GM19035 (cell line): Measurements from ENCODE around the gene ARHGDIG.

ENCODE experiments used
- ATAC-seq: cut with Tn5 transposase; IDR thresholded peaks from one replicate; pipeline ENCODE4 v1.9.1; 2021; ENCODE audit not compliant: unreplicated experiment

The ARHGDIG gene

DNA sequence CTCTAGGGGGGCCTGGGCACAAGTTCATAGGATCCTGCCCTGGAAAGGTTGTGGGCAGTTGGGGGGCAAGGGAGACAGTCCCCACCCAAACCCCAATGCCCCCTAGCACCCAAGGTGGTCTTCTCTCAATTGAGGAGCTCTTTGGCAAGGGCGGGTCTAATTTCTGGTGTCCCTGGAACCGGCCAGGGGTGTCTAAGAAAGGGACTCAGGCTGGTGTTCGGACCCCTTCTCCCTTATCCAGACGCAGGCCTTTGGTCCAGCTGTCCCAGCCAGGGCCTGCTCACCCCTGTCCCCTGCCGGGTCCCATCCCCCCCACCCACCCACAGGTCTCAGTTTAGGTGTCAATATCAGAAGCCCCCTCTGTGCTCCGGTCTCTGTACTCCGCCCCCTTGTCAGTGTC lies 860 bp upstream of the ARHGDIG start:
- ATAC-seq, result no peak

DNA sequence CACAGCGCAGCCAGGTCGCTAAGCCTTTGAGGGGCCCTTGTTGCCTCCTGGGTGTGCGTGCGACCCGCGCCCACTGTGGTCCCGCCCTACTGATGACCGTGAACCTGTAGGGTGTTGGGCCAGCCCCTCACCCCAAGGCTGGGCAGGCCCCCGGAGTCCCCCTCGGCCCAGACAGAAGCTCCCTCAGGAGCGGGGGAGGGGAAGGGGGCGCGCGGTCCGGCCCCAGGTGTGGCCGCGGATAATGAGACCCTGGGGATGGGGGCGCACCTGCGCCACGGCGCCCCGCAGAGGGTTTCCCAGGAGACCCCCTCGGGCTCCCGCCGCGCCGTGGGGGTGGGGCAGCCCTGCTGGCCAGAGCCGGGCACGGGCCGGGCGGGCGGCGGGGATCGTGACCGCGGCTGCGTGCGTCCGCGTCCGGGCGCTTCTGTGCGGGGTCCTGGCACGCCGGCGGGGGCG lies 358 bp upstream of the ARHGDIG start:
- ATAC-seq, result no peak

DNA sequence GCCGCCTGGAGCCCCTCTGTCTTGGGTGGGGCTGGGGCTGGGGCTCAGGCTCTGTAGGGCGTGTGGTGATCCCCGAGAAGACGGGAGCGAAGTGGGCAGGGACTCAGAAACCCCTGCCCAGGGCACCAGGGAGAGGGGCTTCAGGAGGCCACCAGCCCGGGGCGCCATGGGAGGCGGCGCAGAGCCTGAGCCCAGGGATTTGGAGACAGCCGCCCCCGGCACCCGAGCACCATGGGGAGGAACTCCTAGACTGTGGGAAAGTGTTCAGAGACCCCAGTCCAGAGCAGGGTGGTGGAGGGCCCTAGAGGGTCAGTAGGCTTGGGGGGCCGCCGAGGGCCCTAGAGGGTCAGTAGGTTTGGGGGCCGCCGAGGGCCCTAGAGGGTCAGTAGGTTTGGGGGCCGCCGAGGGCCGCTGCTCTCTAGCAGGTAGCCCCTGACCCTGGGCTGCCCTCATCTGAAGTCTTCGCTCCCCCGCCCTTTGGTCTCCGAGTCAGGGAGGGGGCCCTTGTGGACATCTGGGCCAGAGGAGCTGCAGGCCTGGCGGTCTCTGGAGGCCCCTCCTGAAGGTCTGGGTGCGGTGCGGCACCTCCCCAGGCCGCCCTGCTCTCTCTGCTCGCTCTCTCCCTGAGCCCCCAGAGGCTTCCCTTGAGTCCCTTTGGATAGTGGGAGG lies 734 bp downstream of the ARHGDIG start:
- ATAC-seq, result no peak

DNA sequence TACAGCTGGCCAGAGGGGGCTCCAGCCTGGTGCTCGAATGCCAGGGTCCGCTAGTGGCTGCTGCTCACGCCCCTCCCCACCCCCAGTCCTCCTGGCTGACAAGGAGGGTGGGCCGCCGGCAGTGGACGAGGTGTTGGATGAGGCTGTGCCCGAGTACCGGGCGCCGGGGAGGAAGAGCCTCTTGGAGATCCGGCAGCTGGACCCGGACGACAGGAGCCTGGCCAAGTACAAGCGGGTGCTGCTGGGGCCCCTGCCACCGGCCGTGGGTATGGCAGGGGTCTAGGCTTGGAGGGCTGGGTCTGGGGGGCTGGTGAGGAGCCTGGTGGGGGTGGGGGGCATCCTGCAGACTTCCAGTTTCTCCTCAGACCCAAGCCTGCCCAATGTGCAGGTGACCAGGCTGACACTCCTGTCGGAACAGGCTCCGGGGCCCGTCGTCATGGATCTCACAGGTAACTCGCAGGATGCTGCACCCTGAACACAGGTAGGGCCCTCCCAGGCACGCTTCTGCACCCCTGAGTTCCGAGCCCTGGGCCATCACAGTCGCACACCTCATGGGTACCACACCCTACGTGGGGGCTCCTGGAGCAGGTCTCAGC lies 1.4 kb downstream of the ARHGDIG start:
- ATAC-seq, result no peak

DNA sequence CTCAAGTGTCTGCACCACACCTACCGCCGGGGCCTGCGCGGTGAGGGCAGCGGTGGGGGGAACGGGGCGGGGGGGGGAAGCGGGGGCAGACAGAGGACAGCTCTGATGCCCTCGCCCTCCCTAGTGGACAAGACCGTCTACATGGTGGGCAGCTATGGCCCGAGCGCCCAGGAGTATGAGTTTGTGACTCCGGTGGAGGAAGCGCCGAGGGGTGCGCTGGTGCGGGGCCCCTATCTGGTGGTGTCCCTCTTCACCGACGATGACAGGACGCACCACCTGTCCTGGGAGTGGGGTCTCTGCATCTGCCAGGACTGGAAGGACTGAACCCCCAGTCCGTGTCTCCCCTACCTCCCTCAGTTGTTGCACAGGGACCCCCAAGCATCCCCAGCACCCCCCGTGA lies 2.1 kb downstream of the ARHGDIG start:
- no peak for ATAC-seq

DNA sequence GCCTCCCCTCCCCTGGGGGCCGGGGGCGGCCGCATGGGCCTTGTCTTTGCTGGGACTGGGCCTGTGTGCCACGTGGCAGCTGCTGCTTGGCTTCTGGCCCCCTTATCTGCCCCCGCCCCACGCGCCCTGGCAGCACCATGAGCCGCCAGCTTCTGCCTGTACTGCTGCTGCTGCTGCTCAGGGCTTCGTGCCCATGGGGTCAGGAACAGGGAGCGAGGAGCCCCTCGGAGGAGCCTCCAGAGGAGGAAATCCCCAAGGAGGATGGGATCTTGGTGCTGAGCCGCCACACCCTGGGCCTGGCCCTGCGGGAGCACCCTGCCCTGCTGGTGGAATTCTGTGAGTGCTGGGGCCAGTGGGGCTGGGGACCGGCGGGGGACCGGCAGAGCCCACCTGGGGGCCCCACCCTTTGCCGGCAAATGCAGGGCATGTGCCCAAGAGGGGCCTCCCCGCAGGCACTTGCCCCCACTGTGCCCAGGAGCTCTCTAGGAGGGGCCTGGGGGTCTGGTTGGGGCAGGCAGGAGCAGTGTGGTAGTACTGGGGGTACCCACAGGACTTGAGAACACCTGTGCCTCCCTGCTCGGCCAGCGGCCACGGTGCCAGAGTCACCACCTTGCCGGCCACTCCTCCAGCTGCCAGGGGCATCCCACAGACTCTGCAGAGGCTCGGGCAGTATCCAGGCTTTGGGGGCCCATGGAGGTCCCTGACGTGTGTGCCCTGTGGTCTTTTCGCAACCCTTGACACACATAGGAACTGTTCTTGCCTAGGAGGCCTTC lies 2.8 kb downstream of the ARHGDIG start, which contains the start of gene PDIA2:
Gene PDIA2, plus strand, starts transcription at position 132 of the 773 bp plus-strand sequence. Its CDS starts 6 bp downstream, at position 138.
- ATAC-seq, result no peak

DNA sequence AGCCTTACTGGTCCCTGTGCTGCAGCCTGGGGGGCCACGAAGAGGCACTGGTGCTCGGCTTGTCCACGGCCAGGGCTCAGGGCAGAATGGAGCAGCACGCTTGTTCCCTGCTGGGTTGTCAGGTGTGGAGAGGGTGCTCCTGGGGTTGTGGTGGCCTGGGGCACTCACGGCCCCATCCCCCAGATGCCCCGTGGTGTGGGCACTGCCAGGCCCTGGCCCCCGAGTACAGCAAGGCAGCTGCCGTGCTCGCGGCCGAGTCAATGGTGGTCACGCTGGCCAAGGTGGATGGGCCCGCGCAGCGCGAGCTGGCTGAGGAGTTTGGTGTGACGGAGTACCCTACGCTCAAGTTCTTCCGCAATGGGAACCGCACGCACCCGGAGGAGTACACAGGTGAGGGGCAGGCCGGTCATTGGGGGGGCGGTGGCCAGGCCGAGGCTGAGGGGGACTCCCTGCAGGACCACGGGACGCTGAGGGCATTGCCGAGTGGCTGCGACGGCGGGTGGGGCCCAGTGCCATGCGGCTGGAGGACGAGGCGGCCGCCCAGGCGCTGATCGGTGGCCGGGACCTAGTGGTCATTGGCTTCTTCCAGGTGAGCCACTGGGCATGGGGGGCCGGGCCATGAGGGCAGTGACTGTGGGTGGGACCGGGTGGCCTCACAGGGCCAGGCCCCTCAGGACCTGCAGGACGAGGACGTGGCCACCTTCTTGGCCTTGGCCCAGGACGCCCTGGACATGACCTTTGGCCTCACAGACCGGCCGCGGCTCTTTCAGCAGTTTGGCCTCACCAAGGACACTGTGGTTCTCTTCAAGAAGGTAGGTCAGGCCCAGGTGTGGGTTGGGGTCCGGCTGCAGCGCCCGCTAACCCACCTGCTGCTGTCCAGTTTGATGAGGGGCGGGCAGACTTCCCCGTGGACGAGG lies 4.1 kb downstream of the ARHGDIG start:
- ATAC-seq, result no peak

DNA sequence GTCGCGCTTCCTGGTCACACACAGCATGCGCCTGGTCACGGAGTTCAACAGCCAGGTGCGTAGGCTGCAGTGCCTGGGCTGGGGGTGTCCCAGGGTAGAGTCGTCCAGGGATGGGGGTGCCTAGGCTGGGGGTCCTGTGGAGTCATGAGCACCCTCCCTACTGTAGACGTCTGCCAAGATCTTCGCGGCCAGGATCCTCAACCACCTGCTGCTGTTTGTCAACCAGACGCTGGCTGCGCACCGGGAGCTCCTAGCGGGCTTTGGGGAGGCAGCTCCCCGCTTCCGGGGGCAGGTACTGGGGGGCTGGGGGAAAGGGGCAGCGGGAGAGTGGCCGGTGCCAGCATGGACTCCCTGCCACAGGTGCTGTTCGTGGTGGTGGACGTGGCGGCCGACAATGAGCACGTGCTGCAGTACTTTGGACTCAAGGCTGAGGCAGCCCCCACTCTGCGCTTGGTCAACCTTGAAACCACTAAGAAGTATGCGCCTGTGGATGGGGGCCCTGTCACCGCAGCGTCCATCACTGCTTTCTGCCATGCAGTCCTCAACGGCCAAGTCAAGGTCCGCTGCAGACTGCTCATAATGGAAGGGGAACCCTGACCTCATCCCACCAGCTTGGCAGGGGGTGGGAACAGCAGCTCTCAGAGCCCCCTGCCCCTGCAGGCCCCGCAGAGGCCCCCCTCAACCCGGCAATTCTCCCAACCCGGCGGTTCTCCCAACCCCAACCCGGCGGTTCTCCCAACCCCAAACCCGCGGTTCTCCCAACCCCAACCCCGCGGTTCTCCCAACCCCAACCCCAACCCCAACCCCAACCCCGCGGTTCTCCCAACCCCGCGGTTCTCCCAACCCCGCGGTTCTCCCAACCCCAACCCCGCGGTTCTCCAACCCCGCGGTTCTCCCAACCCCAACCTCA lies 5.0 kb downstream of the ARHGDIG start:
- ATAC-seq, result no peak

DNA sequence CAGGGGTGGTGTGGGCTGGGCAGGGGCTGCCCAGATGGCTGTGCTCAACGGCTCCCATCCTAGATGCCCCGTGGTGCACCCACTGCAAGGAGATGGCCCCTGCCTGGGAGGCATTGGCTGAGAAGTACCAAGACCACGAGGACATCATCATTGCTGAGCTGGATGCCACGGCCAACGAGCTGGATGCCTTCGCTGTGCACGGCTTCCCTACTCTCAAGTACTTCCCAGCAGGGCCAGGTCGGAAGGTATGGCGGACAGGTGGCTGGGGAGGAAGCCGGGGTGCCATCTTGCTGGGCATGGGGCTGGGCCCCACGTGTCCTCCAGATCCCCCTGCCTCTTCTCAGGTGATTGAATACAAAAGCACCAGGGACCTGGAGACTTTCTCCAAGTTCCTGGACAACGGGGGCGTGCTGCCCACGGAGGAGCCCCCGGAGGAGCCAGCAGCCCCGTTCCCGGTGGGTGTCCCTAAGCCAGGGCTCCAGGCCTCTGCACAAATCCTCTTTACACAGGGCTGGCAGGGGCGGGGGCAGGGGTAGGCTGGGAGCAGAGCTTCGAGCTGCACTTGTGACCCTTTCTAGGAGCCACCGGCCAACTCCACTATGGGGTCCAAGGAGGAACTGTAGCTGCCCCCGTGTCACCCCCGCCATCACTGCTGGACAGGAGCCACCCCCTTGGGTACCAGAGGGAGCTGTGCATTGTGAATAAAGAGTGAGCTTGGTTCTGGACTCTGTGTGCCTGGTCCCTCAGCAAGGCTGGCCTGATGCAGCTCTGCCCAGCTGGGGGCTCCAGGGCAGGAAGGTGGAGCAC lies 6.3 kb downstream of the ARHGDIG start:
- ATAC-seq, result no peak

DNA sequence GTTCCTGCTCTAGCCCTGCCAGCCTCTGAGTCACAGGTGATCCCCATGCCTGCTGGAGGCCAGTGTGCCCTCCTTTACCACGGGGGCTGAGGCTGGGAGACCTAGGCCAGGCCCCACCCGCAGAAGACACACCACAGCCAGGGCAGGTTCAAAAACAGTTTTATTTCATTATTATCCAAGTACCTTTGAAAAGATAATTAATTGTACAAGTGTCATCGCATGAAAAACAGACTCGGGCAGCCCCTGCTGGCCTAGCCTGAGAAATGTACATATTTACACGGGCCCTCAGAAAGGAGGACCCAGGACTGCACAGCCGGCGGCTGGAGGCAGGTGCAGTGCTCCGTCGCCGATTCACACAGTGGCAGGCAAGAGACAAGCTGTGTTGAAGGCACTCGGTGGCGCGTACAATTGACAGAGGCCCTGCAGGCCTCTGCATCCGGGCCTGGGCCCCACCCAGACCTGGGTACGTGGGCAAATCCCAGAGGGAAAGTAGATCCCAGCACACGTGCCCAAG lies 7.0 kb downstream of the ARHGDIG start:
- no peak for ATAC-seq

DNA sequence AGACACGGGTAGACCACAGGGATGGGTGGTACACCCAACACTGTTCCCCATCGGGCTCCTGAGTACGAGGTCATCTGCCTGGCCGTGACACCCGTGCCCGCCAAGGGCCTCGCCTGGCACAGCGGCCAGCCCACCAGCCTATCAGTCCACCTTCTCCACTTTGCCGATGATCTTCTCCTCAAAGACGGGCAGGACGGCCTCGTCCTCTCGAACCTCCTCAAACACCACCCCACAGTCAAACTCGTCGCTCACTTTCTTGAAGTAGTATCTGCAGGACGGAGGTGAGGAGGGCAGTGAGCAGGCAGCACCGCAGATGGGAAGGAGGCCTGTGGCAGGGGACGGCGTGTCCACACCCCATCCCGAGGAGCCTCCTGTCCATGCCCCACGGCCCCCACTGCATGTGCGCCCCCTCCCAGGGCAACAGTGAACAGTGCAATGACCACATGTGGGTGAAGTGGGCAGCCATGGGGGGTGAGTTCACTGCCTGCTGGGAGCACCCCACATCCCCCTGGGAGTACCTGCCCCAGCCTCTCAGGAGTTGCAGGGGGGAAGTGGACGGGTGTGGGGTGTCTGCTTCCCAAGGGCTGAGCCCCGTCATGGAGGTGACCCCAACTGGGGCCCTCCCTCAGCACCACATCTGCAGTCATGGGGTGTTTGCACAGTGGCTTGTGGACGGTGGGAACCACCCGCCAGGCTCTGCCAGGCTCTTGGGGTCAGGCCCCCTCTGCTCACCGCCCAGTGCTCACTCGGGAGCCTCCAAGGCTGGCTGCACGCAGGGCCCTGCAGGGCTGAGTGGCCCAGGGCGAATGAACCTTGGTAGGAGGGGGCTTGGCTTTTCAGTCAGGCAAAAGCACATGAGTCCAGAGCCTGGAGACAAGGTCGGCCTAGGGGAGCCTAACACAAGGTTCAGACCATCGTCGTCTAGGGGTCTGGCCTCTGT lies 7.9 kb downstream of the ARHGDIG start:
- ATAC-seq, result no peak

DNA sequence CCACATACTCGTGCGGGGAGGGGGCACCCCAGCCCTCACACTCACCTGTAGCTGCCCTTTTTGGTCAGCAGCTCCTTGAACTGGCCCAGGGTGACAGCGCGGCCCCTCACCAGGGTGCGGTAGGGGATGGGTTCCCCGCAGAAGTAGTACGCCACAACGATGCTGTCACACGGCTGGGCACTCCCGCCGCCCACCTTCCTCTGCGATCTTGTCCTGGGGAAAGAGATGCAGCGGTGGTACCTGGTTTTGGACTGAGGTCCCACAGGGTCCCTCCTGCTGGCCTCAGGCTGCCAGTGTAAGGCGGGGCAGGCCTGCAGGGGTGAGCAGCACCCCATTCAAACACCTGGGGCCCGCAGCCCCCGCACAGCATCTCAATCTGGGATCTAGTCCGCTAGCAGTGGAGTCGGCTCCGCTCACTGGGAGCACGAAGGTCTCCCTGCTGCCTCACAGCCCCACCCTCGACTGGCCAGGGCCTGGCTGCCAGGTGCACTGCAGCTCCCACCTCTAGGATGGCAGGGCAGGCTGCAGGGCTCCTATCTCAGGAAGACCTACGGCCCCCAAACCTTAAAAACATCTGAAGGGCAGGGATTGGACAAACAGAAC lies 9.1 kb downstream of the ARHGDIG start:
- no peak for ATAC-seq

DNA sequence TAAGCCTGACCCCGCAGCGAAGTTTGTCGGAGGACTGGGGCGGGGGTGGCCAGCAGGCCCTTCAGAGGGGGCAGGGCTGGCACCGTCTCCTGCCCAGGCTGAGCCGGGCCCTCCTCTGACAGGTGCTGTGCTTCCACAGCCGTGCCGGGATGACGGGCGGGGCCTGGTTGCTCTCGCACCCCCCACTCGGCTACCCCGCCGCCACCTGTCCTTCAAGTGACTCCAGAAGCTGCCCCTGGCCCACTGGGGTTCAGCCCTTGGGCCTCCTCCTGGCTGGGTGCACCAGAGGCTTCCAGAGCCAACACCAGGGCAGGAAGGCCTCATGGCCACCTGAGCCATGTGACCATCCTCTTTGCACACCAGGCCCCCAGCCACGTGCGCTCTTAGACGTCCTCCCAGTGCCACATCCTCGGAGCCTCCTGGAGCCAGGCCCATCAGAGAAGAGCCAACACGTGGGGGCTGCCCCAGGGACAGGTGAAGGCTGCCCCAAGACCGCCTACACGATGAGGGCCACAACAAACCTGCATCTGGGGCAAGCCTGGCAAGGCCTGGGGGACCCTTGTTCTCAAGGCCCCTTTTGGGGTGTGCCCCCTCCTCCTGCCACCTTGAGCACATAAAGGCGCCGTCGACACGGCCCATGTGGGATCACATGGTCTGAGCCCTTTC lies 9.8 kb downstream of the ARHGDIG start:
- ATAC-seq, result no peak

DNA sequence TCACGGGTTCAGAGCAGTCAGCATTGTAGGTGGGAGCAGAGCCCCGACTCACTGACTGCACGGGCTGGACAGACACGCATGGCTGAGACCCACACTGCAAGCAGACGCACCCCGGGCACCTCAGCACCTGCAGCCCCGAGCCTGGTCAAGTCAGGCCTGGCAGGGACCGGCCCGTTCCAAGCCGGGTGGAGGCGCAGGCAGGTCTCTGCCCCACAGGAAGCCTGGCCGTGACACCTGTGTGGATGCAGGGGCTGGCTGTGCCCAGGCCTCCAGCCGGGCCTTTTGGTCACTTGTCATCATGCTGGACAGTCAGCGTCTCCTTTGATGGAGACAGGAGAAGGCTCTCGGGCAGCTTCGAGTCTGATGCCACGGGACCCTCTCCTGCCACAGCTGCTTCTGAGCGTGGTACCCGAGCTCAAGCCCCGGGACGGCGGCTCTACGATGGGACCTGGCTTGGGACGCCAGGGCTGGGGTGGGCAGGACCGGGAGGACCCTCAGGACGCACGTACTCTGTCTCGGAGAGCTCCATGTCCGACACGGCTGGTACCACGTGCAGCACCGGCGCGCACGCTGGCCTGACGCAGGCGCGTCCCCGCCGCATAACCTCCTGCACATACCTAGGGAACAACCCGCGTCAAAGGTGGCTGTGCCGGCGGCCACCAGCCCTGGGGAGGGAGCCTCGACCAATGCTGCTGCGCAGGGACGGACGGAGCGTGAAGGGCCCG lies 10.5 kb downstream of the ARHGDIG start:
- no peak for ATAC-seq

DNA sequence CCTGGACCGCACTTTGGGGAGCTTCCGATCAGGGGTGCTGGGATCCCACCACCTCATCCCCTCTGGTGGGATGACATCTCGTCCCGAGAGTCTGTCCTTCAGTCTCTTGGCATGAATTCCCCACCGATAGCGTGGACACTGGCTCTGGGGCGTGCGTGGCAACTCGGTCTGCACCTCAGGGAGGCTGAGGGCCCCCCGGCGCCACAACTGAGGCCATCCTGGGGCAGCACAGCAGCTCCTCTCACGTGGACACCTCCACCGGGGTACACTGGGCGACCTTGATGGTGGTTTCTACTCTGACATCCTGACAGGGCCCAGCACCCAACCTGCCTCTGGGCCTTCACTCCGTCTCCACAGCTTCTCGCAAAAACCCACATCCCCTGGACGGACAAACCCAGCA lies 11.1 kb downstream of the ARHGDIG start:
- no peak for ATAC-seq

DNA sequence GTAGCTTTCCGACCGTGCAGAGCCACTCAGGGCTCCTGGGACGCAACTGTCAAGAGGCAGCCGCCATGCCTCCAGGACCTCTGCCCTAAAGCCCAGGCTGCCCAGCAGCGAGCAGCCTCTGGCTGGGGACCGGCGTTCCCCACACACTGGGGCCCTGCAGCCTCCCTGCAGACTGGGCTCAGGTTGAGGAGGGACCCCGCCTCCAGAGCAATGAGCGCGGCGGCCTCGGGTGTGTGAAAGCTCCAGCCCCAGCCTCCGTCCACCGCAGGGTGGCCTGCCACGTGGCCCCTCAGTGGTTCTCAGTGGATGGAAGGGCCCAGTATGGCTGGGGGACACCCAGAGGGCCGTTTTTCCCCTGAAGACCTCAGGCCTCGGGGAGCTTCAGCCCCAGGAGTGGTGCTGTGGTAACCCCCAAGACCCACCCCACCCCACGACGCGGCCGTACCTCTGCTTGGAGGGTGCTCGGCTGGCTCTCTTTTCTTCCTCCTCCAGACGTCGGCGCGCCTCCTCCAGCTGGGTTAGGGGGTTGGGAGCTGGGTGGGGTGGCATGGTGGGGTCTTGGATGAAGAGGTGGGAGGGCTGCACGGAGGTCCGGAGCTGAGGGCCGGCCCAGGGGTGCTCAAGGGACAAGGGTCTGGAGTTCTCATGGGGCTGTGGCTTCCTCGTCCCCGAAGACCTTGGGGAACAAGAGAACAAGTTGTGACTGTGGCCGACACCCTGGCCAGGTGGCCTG lies 12.8 kb downstream of the ARHGDIG start:
- ATAC-seq, result no peak
